HG03135 (cell line): Measurements from ENCODE around the gene PCYT1A.
"Not testable (repeated sequence)": the region's sequence is repeated elsewhere in the genome, so short reads cannot be mapped to it uniquely, and the experiment has no call there.

ENCODE experiments used
- ATAC-seq: cut with Tn5 transposase; IDR thresholded peaks from one replicate; pipeline ENCODE4 v1.9.1; 2021; ENCODE audit warnings: mild to moderate bottlenecking, moderate library complexity; ENCODE audit not compliant: unreplicated experiment

Gene PCYT1A

GRCh38 chr3:196287440-196288140 is at the start of gene PCYT1A:
Gene PCYT1A, minus strand, starts transcription at chr3:196287726. Its CDS starts 17,195 bp downstream, at chr3:196270531.
- peak; percentile 83 for ATAC-seq

DNA sequence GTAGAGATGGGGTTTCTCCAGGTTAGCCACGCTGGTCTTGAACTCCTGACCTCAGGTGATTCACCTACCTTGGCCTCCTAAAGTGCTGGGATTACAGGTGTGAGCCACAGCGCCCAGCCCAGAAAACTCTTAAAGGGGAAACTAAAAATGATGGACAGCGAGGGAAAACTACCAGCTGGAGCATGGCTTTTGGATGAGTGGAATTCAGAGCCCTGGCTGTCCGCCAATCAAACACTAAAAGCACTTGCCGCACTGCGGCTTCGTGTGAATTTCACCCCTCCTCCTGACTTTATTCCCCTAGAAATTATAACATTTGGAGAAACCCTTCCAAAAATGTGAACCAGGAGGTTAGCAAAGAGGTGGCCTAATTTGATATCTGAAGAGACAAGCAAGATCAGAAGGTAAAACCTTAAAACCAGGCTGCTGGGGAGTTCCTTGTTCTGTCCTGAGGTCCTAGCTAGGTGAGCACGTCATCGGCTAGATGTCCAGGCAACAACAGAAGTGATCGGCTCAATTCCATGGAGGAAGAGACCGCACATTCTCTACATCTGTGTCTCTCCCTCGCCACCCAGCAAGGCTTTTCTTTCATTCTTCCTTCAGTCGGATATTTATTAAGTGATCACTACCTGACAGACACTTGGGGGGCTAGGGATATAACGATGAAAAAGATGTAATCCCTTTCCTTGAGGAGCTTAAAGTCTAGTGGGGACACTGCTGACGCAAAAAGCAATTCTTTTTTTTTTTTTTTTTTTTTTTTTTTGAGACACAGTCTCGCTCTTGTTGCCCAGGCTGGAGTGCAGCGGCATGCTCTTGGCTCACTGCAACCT is 49.0 kb upstream of the PCYT1A start:
- no peak for ATAC-seq

GRCh38 chr3:196335503-196335948 is 48.0 kb upstream of the PCYT1A start:
- ATAC-seq = no peak

GRCh38 chr3:196334982-196335381 is 47.5 kb upstream of the PCYT1A start:
- ATAC-seq = no peak

DNA sequence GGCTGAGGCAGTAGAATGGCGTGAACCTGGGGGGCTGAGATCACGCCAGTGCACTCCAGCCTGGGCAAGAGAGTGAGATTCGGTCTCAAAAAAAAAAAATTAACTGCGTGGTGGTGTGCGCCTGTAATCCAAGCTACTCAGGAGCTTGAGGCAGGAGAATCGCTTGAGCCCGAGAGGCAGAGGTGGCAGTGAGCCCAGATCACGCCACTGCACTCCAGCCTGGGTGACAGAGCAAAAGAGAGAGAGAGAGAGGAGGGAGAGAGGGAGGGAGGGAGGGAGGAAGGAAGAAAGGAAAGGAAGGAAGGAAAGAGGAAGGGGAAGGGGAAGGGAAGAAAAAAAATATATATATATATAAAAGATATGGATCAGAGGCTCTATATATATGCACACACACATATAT is 44.6 kb upstream of the PCYT1A start:
- no peak for ATAC-seq

DNA sequence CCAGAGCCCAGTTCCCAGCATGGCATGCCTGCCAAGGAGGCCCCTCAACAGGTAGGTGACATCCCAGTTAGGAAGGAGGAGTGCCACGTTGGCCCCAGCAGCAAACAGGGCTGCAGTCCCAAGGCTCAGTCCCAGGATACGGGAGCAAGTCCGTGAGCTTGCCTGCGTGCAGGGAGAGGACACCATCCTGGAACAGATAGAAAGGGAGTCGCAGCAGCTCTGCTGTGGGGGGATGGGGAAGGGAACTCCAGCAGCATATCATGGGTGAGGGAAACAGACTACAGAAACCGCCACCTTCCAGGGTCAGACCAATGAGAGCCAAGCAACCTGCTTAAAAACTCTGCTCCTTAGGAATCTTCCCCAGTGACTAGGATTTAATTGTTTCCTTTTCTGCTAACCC is 39.9 kb upstream of the PCYT1A start:
- ATAC-seq = no peak

DNA sequence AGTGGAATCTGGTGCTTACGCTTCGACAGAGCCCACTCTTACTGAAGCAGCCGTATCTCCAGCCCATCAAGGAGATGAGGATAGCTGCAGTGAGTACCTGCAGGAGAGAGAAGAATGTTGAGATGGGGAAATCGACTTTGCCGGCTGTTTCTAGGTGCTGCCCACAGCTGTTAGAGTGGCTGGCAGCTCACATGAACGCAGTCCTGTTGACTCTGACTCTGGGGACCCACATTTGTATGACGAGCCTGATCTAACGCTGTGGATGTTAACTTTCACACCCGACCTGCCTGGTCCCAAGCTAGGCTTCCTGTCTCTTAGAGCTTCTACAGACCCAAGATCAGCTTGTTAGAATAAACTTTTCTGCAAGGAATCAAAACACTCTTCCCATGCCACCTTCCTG is 39.4 kb upstream of the PCYT1A start:
- ATAC-seq = no peak

- ATAC-seq = no peak
These were observed 36.2 kb upstream of the PCYT1A start for GRCh38 chr3:196323691-196324090.

DNA sequence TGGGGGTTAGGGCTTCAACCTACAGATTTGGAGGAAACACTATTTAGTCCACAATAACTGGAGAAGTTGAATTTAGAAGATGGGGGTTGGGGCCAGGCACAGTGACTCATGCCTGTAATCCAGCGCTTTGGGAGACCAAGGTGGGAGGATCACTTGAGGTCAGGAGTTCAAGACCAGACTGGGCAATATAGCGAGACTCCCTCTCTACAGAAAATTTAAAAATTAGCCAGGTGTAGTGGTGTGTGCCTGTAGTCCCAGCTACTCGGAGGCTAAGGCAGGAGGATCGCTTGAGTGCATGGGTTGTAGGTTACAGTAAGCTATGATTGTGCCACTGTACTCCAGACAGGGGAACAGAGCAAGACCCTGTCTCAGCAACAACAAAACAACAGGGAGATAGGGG is 35.5 kb upstream of the PCYT1A start:
- no peak for ATAC-seq

GRCh38 chr3:196321162-196321561 is 33.6 kb upstream of the PCYT1A start:
- no peak for ATAC-seq

GRCh38 chr3:196320137-196320536 is 32.6 kb upstream of the PCYT1A start:
- ATAC-seq = no peak

DNA sequence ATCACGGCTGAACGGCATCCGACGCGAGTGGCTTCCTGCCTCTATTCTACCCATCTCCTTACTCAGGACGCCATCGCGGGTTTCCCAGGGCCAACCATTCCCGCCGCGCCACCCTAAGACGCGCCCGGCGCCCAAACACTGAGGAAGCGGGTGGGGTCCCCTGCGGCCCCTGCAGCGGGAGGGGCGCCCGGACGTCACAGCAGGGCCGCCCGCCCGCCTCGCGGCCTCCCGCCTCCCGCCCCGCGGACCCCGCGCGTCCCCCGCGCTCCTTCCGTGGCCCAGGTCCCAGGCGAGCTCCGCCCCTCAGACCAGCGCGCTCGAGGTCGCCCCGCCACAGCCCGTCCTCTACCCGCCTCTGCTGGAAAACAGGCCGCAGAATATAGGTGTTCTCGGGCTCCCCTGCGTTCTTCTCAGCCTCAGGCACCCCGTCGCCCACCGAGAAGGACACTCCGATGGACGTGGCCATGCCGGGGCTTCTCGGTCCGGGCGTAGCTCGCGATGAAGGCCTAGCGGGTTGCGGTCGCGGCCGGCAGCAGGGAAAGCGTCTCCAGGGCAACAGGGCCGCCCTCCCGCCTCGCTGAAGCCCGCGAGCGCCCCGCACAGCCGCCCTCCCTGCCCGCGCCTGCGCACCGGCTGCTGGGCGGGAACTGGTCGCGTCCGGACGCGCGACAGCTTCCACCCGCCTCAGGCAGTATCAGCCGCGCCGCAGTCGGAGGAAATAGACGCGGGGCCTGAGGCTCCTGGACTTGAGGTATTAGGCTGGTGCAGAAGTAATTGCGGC is 30.4 kb upstream of the PCYT1A start, which contains the start of gene DYNLT2B:
Gene DYNLT2B (minus strand): TSS at position 554 of the 781 bp plus-strand sequence. CDS start 88 bp downstream, at position 466.
- ATAC-seq = peak; percentile 75

DNA sequence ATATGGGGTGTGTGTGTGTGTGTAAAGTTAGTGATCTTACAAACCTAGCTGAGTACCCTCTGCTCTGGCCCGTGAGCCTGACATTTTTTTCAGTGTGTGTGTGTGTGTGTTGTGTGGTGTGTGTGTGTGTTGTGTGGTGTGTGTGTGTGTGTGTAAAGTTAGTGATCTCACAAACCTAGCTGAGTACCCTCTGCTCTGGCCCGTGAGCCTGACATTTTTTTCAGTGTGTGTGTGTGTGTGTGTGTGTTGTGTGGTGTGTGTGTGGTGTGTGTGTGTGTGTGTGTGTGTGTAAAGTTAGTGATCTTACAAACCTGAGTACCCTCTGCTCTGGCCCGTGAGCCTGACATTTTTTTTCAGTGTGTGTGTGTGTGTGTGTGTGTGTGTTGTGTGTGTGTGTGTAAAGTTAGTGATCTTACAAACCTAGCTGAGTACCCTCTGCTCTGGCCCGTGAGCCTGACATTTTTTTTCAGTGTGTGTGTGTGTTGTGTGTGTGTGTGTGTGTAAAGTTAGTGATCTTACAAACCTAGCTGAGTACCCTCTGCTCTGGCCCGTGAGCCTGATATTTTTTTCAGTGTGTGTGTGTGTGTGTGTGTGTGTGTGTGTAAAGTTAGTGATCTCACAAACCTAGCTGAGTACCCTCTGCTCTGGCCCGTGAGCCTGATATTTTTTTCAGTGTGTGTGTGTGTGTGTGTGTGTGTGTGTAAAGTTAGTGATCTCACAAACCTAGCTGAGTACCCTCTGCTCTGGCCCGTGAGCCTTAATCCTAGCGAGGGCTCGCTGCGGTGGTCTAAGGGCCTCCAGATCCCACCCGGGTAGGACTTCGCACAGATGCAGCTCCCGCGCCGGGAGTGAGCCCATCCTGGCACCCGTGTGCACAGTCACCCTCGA is 29.5 kb upstream of the PCYT1A start:
- not testable (repeated sequence) for ATAC-seq

GRCh38 chr3:196315821-196316220 is 28.3 kb upstream of the PCYT1A start:
- no peak for ATAC-seq

- no peak for ATAC-seq
These were observed 27.1 kb upstream of the PCYT1A start for GRCh38 chr3:196314597-196314996.

GRCh38 chr3:196314086-196314485 is 26.6 kb upstream of the PCYT1A start:
- not testable (repeated sequence) for ATAC-seq

DNA sequence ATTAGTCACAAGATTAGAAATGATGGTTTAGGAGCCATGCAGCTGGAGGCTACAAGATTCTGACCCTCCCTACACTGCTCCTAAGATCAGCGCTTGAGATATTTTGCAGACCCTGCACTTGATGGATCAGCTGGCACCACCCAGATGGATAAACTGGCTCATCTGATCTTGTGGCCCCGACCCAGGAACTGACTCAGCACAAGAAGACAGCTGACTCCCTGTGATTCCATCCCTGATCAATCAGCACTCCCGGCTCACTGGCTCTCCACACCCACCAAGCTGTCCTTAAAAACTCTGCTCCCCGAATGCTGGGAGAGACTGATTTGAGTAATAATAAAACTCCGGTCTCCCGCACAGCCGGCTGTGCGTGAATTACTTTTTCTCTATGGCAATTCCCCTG is 15.4 kb upstream of the PCYT1A start:
- ATAC-seq = not testable (repeated sequence)

DNA sequence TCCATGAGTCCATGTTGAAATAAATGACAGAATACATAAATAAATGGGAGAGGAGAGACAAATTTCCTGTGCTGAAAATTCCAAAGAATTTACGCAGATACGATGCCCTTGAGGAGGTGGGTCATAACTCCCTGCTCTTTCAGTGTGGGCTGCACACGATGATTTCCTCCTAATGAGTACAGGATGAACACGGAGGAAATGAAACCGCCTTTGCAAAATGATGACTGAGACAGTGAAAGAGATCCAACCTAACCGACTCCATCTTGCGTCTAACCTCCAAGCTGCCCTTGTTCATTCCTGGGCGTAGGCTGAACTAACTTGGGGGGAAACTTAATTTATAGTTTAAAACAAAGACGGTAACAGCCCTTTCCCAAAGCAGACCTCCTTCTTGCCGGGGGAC is 15.0 kb upstream of the PCYT1A start:
- not testable (repeated sequence) for ATAC-seq

GRCh38 chr3:196298521-196298920 is 11.0 kb upstream of the PCYT1A start:
- ATAC-seq = no peak

DNA sequence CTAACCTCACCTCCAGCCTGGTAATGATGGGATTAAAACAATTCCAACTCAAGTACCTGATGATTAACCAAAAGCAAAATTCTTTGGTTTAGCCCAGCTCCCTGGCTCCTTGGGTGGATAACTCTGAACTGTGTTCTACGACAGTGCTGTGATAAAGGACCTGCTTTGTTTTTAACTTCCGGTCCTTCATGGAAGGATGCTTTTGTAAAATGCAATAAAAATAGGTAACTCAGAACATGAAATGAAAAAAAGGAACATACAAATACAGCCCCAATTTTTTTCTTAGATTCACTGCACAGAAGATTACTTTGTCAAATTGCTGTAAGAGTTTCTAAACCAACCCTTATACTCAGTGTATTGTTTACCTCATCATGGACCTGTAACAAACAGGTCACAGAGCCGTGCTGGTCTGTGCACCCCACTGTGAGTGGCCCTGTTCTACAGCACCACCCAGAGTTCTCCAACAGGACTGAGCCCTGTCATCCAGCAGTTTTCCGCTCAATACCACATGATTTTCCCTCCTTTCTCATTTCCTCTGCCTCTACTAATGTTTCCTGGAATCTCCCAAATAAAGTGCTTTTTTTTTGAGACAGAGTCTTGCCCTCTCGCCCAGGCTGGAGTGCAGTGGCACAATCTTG is 4.9 kb upstream of the PCYT1A start:
- peak; percentile 48 for ATAC-seq
